ENCODE results near the gene OTOS.

Gene OTOS

DNA sequence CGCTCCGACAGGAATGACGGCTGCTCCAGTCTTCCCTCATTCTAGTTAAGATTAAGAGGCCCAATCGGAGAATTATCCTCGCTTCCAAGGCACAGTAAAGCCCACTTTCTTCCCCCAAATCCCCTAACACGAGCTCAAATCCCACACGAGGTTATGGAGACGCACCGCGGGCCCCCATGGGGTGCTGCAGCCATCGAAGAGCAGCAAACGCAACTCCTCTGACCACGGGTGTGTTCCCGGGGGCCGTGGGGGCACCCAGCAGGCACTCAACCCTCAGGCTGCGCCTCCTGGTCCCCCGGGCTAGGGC, 4.8 kb downstream of the OTOS start:
- peak in 1 of 3 donors; percentile 7 for DNase-seq

DNA sequence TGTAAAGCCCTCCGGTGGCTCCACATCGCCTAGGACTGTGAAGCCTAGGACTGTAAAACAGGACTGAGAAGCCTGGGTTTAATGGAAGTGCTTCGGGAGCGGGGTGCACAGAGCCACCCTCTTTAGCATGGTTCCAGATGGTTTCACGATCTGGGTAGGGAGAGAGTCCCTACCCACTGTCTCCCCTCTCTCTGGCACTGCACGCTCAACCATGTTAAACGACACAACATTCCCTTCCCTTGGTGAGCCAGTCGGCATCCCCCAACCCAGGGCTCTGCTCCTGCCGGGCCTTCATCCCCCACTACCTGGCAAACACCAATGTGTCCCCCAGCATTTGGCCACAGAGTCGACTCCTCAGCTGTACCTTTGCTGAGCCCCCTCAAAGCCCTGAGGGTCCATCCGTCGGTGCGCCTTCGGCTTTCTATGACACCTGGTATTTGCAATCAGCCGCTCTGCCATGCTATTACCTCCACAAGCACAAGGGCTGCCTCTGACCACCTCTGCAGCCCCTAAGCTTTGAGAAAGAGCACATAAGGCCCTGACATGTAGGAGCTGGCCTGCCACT, 5.4 kb downstream of the OTOS start:
- no peak for DNase-seq

DNA sequence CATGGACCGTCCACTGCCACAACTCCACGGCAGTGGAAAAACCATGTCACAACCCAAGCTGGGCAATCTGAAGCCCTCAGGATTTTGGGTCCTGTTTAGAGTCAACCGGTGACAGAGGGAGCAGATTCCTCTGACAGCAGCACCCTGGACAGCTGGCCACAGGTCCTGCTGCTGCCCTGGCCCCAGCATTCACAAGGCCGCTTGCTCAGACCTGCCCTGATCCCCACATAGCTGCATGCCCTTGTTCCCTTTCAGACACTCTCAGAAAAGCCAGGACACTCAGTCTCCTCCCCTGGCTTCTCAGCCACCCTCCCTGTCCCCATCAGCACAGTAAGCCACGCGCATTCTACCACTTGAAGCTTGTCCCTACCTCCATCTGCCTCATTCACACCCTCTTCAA, 6.0 kb downstream of the OTOS start:
- no peak for DNase-seq

DNA sequence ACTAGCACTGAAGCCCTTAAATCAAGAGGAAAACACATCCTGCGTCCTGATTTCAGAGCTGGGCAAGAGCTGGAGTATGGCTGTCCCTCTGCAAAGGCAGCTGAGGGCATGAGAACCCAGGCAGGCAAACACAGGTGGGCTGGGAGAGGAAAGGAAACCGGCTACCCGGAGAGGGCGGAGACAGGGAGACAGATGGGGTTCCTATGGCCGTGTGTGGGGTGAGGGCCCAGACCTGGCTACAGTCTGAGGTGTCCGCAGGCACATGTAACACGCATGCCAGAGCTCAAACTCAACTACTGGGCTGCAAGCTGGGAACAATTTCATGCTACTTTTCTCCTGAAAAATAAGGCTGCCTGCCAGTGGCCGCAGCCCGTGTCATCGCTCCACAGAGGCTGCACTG, 7.1 kb downstream of the OTOS start:
- no peak for DNase-seq

DNA sequence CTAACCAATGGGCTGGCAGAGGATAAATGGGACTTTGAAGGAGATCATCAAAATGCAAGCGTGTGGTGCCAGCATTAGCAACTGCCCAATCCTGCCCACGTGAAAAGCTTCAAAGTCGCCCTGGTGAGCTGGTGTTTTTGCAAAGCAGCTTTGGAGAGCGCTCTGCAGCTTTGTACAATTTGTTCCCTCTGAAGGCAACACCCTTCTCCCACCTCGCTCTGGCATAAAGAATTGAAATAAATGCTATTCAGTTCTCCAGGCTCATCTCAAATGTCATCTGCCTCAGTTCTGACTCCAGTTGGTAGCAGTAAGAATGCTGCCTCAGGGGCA, 7.8 kb downstream of the OTOS start:
- no peak for DNase-seq

DNA sequence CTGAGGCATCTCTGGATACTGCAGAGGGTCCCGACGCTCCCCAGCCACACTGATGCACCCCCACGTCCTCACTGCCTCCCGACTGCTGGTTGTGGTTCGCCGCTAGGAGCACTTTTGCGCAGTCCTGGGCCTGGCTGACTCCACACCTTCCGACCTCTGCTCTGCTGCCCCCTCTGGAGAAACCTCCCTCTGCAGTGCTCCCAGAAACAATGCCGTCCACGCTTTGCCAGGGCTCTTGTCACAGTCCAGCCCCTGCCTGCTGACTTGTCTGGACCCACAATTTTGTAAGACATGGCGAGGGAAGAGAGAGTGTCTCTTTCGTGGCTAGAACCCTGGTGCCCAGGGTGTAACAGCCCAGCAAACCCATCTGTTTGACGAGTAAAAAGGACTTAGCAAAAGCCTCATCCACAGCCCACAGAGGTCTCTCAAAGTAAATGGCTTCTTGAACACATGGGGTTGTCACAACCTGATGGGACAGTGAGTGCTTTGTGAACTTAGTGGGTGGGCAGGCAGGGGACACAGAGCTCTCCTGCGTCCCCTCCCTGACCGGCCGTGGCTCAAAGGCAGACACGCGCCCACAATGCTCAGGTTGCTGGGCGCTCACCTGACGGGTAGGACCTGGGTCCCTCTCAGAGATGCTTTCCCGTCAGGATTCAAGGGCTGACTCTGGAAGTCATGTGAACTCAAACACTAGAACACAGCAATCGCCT, 8.4 kb downstream of the OTOS start:
- no peak for DNase-seq

DNA sequence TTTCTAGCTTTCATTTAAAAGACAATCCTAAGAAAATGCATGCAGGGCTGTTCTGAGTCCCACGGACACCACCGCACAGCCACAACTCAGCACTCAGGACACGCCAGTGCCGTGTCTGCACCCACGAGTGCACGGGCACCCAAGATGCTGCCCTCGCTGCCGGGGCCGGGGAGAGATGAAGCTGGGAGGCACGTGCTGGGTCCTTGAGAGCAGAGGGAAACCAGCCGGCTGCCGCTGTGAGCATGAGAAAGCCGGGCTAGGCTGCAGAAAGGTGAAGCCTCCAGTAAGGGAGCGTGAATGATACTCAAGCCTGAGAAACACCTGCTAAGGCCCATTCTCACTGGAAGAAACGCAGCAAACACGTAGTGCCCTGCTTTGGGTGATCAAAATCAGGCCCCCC, 9.2 kb downstream of the OTOS start:
- no peak for DNase-seq

DNA sequence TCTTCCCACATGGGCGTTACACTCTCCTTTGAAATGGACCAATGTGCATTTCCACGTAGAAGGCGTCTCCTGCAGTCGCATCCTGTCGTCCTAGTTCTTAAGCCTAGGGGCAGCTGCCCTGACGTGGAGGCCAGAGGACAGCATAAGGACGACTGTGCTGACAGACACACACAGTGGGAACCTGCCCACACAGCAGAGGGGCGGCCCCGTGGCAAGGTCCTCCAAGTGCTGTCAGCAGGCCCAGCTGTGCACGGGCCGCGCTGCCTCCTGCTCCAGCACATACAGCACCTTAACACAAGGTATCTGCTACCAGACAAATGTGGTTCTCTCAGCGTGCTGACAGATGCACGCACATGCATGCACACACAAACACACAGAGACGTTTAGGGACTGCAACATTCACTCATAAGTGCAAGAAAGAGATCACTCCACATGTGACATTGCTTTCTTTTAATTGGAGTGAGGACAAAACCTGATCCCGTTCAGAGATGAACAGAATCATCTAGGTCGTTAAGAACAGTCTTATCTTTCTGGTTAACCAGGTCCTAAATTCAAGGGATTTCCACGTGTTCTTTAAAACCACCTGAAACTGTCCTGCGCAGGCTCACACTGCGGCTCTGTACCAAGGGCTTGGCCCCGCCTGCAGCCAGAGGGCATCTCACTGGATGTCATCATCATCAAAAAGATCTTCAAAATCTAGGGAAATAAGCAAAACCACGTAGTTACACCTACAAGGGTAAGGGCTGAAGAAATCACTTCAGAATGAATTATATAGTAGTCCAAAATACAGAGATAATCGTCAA, 9.9 kb downstream of the OTOS start:
- no peak for DNase-seq

DNA sequence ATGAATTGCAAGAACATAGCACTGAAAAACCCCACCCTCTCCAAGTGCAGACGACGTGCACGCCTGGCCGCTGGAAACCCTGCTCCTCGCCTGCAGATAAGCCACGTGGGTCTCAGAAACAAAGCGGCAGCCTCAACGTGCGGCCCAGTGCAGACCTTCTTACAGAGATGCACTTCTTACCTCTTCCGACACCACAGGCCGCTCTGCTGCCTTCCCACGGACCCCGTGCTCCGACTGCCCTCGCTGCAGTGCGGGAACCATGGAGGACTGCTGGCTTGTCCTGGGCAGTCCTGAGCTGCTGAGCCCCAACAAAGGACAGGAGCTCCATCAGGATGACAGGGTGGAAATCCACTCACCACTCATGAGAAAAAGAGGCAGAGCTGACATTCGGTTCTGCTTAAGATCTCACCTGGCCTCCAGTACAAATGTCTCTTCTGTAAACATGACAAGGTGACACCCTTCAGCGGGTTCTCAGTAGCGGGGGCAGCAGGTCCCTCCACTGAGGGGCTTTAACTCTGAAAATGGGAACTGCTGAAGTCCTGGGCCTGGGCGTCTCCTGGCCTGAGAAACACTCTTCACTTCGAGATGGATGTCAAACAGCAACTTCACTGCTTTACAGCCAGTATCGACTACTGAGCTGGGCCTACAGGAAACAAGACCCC, 10.6 kb downstream of the OTOS start:
- no peak for DNase-seq

DNA sequence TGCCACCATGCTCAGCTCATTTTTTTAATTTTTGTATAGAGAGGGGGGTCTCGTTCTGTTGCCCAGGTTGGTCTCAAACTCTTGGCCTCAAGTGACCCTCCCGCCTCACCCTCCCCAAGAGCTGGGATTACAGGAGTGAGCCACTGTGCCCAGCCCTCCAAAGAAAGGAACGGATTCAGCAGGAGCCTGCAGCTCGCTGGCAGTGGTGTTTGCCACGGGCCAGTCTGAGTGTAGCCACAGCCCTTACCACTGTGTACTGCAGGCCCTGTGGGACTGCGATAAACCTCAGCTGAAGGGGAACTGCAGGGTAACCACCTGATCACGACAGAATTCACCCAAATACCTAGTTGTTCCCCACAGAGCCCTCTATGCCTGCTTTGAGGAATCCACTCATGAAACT, 11.1 kb downstream of the OTOS start:
- no peak for DNase-seq

DNA sequence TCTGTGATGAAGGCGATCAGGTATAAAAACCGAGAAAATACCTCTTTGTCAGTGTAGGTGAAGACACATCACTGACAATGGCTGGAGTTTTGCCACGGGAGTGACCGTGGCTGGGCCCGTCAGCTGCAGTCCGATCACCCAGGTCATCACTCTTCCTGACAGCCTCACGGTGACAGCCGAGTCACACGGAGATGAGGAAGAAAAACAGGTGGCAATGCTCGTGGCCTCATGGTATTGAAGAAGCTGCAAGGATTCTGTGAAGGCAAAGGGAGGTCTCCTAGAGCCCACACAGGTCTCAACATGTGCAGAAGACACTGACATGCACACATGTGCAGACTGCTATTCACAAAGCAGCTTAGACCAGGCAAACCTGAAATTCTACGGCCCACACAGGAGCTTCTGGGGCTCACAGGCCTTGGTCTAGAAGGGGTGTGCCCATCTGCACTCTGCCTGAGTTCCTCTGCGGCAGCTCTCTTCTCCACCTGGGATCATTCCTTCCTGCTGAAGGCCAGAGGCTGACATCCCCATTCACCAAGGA, 11.8 kb downstream of the OTOS start:
- DNase-seq, result no peak

DNA sequence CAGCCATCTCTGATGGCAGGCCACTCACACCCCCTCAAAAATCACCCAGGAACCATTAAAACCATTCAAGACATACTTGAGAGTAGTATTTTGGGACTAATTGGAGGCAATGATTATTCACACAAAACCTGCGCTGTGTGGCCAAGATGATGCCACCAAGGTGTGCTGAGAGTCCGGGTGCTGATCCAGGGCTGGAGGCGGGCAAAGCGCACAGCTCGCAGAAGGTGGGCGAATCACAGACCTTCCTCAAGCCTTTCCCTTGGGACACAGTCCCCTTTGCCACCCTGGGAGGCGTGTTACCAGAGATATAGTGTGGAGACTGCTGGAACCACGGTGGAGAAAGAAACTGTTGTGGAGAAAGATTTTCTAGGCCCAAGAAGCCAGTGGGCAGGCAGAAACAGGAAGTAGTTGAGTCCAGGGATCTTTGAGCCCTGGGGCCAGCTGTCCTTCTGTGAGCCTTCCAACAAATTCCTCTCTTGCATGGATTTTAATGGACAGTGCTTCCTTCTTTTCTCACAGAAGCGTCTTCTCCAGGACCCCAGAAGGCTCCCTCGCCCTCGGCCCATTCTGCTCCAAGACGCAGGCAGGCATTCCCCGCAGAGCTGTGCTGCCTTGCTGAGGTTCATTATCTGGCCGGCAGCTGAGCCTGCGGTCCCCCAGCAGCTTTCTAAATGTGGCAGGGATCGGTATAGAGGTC, 12.4 kb downstream of the OTOS start:
- DNase-seq, result no peak

DNA sequence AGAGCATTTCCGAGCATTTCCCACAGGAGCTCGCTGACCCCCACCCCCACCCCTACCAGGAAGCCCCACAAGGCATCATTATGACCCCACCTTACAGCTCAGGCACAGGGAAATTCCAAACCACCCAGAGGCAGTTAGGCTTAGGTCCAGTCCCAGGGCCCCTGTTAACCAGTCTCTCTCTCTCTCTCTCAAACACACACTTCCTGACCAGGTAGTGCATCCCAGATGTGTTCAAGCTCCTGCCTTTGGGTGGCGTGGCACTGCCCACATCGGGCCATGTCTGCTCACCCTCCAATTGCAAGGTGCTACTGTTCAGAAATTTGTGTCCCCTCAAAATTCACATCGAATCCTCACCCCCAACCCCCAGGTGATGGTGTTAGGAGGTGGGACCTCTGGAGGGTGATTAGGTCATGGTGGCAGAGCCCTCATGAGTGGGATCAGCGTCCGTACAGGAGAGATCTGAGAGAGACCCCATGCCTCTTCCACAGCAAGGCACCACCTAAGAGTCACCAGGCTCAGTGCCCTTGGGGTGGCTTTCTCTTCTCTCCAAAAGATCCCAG, 13.2 kb downstream of the OTOS start:
- DNase-seq, result no peak

DNA sequence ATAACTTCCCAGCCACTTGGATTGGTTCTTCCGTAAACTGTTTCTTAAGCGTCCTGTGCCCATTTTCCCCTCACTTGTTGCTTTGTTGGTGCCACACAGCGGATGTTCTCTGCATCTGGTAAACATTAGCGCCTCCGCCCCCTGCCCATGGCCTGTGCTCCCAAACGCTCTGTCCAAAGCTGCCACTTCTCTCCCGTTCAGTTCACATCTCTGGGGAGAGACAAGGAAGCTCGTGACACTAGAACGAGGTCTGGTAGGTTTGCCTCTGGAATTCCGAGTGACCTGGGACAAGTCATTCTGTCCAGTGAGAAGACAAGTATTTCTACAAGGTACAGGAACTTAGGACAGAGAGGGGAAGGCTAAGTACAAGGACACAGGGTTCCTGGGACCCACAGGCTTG, 13.7 kb downstream of the OTOS start:
- DNase-seq, result no peak

DNA sequence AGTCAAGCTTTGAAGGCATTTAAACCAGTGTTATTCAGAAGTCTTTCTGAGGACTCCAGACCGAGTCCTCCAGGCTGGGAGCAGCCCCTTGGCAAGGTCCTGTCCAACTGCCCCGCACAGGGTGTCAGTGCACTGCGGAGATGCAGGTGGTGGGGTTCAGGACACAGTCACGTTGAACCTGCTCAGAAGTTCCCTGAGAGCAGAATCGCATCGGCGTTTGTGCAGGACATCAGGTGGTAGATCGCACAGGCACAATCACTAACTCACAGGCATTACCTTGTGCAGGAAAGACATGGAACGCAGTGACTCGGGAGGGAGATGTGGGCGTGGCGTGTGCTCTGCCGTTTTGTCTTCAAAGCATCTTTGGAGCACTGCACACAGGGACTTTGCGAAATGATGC, 14.7 kb downstream of the OTOS start:
- no peak for DNase-seq

DNA sequence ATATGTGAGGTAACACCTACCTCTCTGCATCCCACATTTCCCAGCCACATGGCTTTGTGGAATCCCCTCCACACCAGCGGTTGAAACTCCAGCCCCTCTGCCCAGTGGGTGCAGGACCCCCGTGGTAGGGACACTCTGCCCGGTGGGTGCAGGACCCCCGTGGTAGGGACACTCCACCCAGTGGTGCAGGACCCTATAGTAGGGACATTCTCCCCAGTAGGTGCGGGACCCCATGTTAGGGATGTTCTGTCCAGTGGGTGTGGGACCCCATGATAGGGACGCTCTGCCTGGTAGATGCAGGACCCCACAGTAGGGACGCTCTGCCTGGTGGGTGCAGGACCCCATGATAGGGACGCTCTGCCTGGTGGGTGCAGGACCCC, 15.8 kb downstream of the OTOS start:
- DNase-seq, result no peak

DNA sequence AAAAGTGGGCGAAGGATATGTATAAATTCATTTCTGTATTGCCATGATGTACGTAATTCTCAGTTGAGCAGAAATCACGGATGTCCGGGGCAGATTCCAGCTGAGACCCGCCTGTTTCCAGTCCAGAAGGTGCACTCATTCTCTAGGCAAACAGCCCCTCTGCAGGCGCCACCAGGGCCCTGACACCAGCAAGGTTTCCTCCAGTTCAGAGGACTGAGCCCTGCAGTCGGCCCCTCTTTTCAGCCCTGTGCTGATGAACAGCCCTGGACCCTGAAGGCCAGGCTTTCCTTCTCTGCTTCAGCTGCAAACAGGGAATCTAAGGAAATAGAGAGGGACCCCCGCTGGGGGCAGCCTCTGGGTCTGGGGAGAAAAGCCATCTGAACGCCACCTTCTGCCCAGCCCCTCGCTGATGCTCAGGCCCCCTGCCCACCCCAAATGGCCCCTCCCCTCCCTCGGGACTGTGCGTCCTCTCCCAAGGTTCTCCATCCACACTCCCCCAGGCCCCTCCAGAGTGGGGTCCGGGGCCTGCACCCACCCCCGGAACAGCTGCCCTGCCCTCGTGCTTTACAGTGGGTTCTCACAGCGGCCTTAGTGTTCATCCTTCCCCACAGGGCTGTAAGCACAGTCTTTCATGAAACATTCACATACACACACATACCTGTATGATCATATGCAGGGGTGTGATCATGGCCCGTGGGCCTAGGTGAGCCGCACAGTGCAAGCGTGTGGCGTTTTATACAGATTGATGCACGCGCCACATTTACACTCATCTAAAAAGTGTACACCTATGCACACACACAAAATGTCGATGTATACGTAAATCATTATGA, 16.4 kb downstream of the OTOS start:
- no peak for DNase-seq

DNA sequence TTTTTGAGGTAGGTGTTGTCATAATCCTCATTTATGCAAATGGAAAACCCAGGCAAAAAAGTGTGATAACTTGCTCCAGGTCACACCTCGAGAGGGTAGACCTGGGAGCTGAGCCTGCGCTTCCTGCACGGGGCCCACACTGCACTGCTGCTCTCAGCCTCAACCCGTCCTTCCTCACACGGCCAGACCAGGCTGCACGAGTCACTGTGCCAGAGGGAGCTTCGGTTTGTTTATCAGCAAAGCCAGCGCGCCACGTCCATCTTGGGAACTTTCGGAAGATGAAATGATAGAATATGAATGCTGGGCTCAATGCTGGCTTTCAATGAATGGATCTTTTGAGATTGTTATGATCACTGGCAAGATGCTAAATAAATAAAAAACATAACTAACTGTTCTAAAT, 18.8 kb downstream of the OTOS start:
- DNase-seq, result no peak

DNA sequence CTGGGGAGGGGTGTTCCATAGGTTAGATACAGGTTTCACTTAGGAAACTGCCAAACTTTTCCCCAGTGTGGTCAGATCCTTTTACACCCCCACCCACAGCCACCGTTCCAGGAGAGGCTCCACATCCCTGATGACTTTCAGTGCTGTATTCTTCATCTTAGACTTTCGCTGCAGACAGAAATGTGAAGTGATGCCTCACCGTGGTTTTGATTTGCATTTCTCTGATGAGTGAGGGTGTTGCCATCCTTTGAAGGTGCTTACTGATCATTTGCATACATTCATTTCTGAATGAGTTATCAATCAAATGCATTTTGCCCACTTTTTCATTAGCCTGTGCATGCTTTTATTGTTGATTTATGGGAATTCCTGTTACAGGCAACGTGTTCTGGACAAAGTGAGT, 19.3 kb downstream of the OTOS start:
- DNase-seq, result no peak

DNA sequence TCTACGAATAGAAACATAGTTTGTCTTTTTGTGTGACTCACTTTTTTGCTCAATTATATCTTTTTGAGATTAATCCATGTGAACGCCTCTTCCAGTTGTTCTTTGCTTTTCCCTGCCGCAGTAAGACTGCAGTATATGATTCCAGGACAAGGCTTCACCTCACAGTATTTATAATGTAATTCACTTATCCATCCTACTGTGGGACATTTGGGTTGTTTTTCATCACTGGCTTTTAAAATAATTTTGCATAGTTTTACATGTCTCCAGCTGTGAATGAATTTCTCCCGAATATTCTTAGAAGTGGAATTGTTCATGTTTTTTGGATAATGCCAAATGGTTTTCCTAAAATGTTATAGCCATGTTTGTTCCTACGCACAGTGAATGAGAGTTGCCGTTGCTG, 26.2 kb downstream of the OTOS start:
- DNase-seq, result no peak

DNA sequence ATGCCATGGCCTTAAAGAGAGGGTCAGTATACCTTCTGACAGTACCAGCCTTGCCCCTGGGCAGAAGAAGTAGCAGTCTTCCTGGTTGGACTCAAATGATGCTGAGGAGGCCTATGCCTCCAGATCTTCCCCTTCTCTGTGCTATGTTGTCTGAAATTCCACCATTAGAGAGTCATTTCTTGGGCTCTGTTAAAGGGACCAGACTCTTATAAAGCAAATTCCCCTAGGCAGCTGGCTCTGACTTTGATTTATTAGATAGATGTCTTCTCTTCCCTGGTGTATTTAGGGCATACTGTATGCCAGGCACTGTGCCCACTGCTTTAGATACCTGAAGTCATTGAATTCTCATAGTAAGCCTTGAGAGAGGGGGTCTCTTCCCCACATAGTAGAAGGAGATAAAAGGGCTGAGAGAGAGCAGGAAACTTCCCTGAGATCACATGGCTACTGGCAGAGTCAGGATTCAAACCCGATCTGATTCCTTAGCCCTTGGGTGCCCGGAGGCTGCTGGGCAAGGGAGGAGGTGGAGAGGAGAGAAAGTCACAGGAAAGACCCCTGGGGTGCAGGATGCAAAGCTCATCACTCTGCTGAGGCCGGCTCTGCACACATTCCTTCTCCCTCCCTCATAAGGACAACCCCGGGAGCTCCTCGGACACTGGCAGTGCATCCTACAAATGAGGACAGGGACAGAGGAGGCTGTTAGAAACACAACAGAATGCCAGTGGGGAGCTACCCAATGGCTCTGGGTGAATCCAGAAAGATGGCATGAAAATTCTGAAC, 27.4 kb downstream of the OTOS start:
- DNase-seq, result no peak
